Measurements from ENCODE around the gene LRP5. TPM values are rescaled to one million over a fixed set of nuclear protein-coding genes. Genes with fewer than 3 reads are reported as not detected.

Gene LRP5
- polyA plus RNA-seq, 1 donor (not counting 4 experiments of a cell fraction or from before 2014, with no cell fraction given): 6.6 TPM

- H3K27me3 ChIP-seq (ENCODE audit: control insufficient read depth, extremely low read depth, insufficient read depth, low read length): no peaks in the 10 kb centered on the region
- DNase-seq (ENCODE audit: low read depth, low spot score) (no peak), FAIRE-seq (no peak)
- no peaks in the 10 kb centered on the region for H3K79me2 ChIP-seq (ENCODE audit: control insufficient read depth, insufficient read depth, low read length)
- H3K4me2 ChIP-seq (ENCODE audit: control insufficient read depth, extremely low read depth, insufficient read depth, low read depth, low read length): no peak overlapping the region
- no peak overlapping the region for H3K27ac ChIP-seq (ENCODE audit: control insufficient read depth, insufficient read depth, low read length)
- H3K9ac ChIP-seq (ENCODE audit: control insufficient read depth, extremely low read depth, insufficient read depth, low read length): no peak overlapping the region
- no peaks in the 10 kb centered on the region for H4K20me1 ChIP-seq (ENCODE audit: control insufficient read depth, extremely low read depth, insufficient read depth, low read length)
- dilution Hi-C loops (cut with MboI; ENCODE audit: extremely low pct_ligation_motif_present, low sequenced_read_pairs): no loop called here
- no peaks in the 10 kb centered on the region for H3K9me1 ChIP-seq (ENCODE audit: control insufficient read depth, extremely low read depth, insufficient read depth, low read length)
- H2AFZ ChIP-seq (ENCODE audit: control insufficient read depth, low read length): no peak overlapping the region
- no peaks in the 10 kb centered on the region for H3K4me1 ChIP-seq (ENCODE audit: control insufficient read depth, extremely low read depth, insufficient read depth, low read length)
- H3K4me3 ChIP-seq (ENCODE audit: control insufficient read depth in 2 of 3, extremely low read depth in 1 of 3, insufficient read depth in 2 of 3, low read depth in 1 of 3, low read length in 3 of 3): no peak overlapping the region
- peaks cover 0 to 4% of the 10 kb centered on the region in 2 experiments for H3K36me3 ChIP-seq (ENCODE audit: control insufficient read depth in 2 of 2, extremely low read depth in 1 of 2, insufficient read depth in 2 of 2, low read length in 2 of 2)
- H3K9me3 ChIP-seq (ENCODE audit: control insufficient read depth, low read depth, low read length): no peaks in the 10 kb centered on the region
- TF ChIP-seq CTCF (optimal IDR thresholded peaks at IDR 0.05 in 1 of 3, IDR thresholded peaks at IDR 0.05 in 1 of 3, conservative IDR thresholded peaks at IDR 0.05 in 1 of 3; ENCODE audit: extremely low read depth in 1 of 3, insufficient read depth in 2 of 3, low read length in 3 of 3) (no peak), EZH2 (IDR thresholded peaks at IDR 0.05; ENCODE audit: low read length) (no peak)
These were observed 62.9 kb downstream of the LRP5 start for GRCh38 chr11:68375337-68375736.

- dilution Hi-C loops (cut with MboI; ENCODE audit: extremely low pct_ligation_motif_present, low sequenced_read_pairs): no loop called here
- no peak for FAIRE-seq
These were observed 63.4 kb downstream of the LRP5 start for GRCh38 chr11:68375766-68376165.

More at GRCh38 chr11:68375766-68376165, 63.4 kb downstream of the LRP5 start:
- Histone ChIP-seq H3K4me2 (ENCODE audit: control insufficient read depth, extremely low read depth, insufficient read depth, low read depth, low read length) (no peak overlapping the region), H3K4me3 (ENCODE audit: control insufficient read depth in 2 of 3, extremely low read depth in 1 of 3, insufficient read depth in 2 of 3, low read depth in 1 of 3, low read length in 3 of 3) (no peak overlapping the region), H4K20me1 (ENCODE audit: control insufficient read depth, extremely low read depth, insufficient read depth, low read length) (no peaks in the 10 kb centered on the region), H3K36me3 (ENCODE audit: control insufficient read depth in 2 of 2, extremely low read depth in 1 of 2, insufficient read depth in 2 of 2, low read length in 2 of 2) (peaks cover 0 to 4% of the 10 kb centered on the region in 2 experiments), H3K9ac (ENCODE audit: control insufficient read depth, extremely low read depth, insufficient read depth, low read length) (no peak overlapping the region), H3K79me2 (ENCODE audit: control insufficient read depth, insufficient read depth, low read length) (no peaks in the 10 kb centered on the region), H3K9me1 (ENCODE audit: control insufficient read depth, extremely low read depth, insufficient read depth, low read length) (no peaks in the 10 kb centered on the region), H3K4me1 (ENCODE audit: control insufficient read depth, extremely low read depth, insufficient read depth, low read length) (no peaks in the 10 kb centered on the region), H3K27me3 (ENCODE audit: control insufficient read depth, extremely low read depth, insufficient read depth, low read length) (no peaks in the 10 kb centered on the region), H3K9me3 (ENCODE audit: control insufficient read depth, low read depth, low read length) (no peaks in the 10 kb centered on the region), H3K27ac (ENCODE audit: control insufficient read depth, insufficient read depth, low read length) (no peak overlapping the region), H2AFZ (ENCODE audit: control insufficient read depth, low read length) (no peak overlapping the region)
- TF ChIP-seq CTCF (optimal IDR thresholded peaks at IDR 0.05 in 1 of 3, IDR thresholded peaks at IDR 0.05 in 1 of 3, conservative IDR thresholded peaks at IDR 0.05 in 1 of 3; ENCODE audit: extremely low read depth in 1 of 3, insufficient read depth in 2 of 3, low read length in 3 of 3) (no peak), EZH2 (IDR thresholded peaks at IDR 0.05; ENCODE audit: low read length) (no peak)
- DNase-seq (ENCODE audit: low read depth, low spot score): no peak

Data from keratinocyte (primary cell).